Caco-2 (cell line): ENCODE results near the gene B3GNT9. TPM values are rescaled to one million over a fixed set of nuclear protein-coding genes. Genes with fewer than 3 reads are reported as not detected.

Source experiments
- BruUV-seq: library from RNA; stranded (reverse); fragments of 400-500 nt; replicated peaks from 2 replicates; lab custom pipeline; 2021; lab: Mats Ljungman, UMichigan
- CTCF ChIA-PET: fragments of 300-600 bp; sonication (Branson Sonifier 250); formaldehyde crosslinking; loops from one replicate; lab custom pipeline; 2022; ENCODE audit warnings: antibody characterized with exemption; lab: Charles Lee
- POLR2A ChIA-PET: fragments of 300-600 bp; sonication (Branson Sonifier 250); formaldehyde crosslinking; loops from one replicate; lab custom pipeline; 2022; ENCODE audit warnings: antibody characterized with exemption; lab: Charles Lee
- DNase-seq, 2 experiments: peaks; one replicate each; pipeline versions ENCODE4 v3.0.0 to v3.0.0-alpha.2; 2020 to 2022
- H3K27me3 ChIP-seq: replicated peaks from 2 replicates; pipeline ENCODE4 v1.6.0; 2011; ENCODE audit warnings: low read length; ENCODE audit not compliant: control insufficient read depth, insufficient read depth
- H3K36me3 ChIP-seq: 2 replicates; pipeline ENCODE4 v1.5.1; 2011; ENCODE audit warnings: low read length; ENCODE audit not compliant: control insufficient read depth, insufficient read depth
- H3K4me1 ChIP-seq: fragments of 250-450 bp; sonication (Bioruptor Pico); 2 replicates; pipeline ENCODE4 v1.5.1; 2020; ENCODE audit warnings: mild to moderate bottlenecking
- H3K4me3 ChIP-seq: 2 replicates; pipeline ENCODE4 v1.5.1; 2011; ENCODE audit warnings: low read depth, mild to moderate bottlenecking, control low read depth, low read length
- H3K9me3 ChIP-seq: fragments of 250-450 bp; sonication (Bioruptor Pico); 2 replicates; pipeline ENCODE4 v1.5.1; 2020; ENCODE audit warnings: mild to moderate bottlenecking, moderate library complexity
- H3K27ac Mint-ChIP-seq: one replicate; pipeline ENCODE4 v1.8.0; 2022; ENCODE audit warnings: mixed read lengths; ENCODE audit not compliant: unreplicated experiment
- H3K27me3 Mint-ChIP-seq: one replicate; pipeline ENCODE4 v1.8.0; 2022; ENCODE audit warnings: mixed read lengths; ENCODE audit not compliant: insufficient read depth, unreplicated experiment
- H3K36me3 Mint-ChIP-seq: one replicate; pipeline ENCODE4 v1.8.0; 2022; ENCODE audit warnings: mild to moderate bottlenecking, mixed read lengths; ENCODE audit not compliant: insufficient read depth, unreplicated experiment
- H3K4me1 Mint-ChIP-seq: one replicate; pipeline ENCODE4 v1.8.0; 2022; ENCODE audit warnings: low read depth, mixed read lengths; ENCODE audit not compliant: unreplicated experiment
- H3K4me3 Mint-ChIP-seq: one replicate; pipeline ENCODE4 v1.8.0; 2022; ENCODE audit warnings: mild to moderate bottlenecking, moderate library complexity, mixed read lengths; ENCODE audit not compliant: unreplicated experiment
- H3K9me3 Mint-ChIP-seq: one replicate; pipeline ENCODE4 v1.8.0; 2022; ENCODE audit warnings: mixed read lengths; ENCODE audit not compliant: unreplicated experiment
- CTCF ChIP-seq, 2 experiments: fragments of 200-600 bp in 1 of 2; IDR thresholded peaks; 1 replicate in 1 of 2; 2 replicates in 1 of 2; pipeline versions ENCODE4 v1.5.1 to v1.8.0; 2011 to 2022; ENCODE audit warnings: antibody characterized with exemption in 1 of 2, control low read depth in 1 of 2, inconsistent platforms in 1 of 2, low read depth in 1 of 2, low read length in 1 of 2, mild to moderate bottlenecking in 1 of 2, moderate library complexity in 1 of 2; ENCODE audit not compliant: insufficient read depth in 1 of 2, severe bottlenecking in 1 of 2, unreplicated experiment in 1 of 2
- intact Hi-C: fragments of 100-400 bp; cut with micrococcal nuclease; formaldehyde crosslinking; loops from one replicate; pipeline ENCODE4 v1.10.0; 2022; ENCODE audit not compliant: unreplicated experiment
- total RNA-seq: library from RNA; stranded (reverse); gene quantifications from 2 replicates; pipeline ENCODE4 v1.2.3, GENCODE V29; 2022

The B3GNT9 gene
- total RNA-seq, 1 experiment from 2014 or later: 11.6 TPM

DNA sequence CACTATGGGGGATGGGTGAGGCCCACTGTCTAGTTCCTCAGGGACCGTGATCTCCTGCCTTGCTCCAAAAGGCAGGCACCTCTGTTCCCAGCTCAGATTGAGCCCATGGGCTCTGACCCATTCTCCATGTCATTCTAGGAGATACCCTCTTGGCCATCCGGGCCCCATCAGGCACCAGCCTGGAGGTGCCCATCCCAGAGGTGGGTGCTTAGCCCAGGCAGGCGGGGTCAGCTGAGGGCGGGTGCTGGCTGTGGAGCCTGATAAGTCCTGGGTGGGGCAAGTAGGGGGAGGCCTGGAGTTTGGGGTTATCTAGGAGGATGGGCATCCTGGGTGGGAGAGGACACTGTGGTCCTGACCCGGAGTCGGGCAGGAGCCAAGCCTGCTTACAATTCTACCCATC is 43.5 kb upstream of the B3GNT9 start:
- intact Hi-C loops: no loop called here
- peak overlapping the region; percentile 77 for H3K4me3 Mint-ChIP-seq

GRCh38 chr16:67193536-67193935 is 42.7 kb upstream of the B3GNT9 start:
- intact Hi-C loops: loop anchor here (2.0 kb wide), 1 partner anchor 53 kb away; the partner anchor contains the start of gene FHOD1
- H3K4me1 ChIP-seq: peaks cover 24% of the 10 kb centered on the region
- no TSS peak for BruUV-seq
- peaks cover 54% of the 10 kb centered on the region for H3K36me3 Mint-ChIP-seq
- ChIA-PET CTCF (interaction anchor here (1.1 kb wide), 1 partner anchor 232 kb away, joined by 3 read pairs; the partner anchor contains the start of gene CES3), POLR2A (interaction anchor here (0.5 to 1.2 kb wide), 2 partner anchors 34 to 54 kb away, joined by 3 read pairs; partner anchors contain the start of gene FHOD1)
- H3K4me1 Mint-ChIP-seq: peaks cover 25% of the 10 kb centered on the region
- H3K9me3 Mint-ChIP-seq: no peaks in the 10 kb centered on the region
- H3K4me3 Mint-ChIP-seq: peak overlapping the region; percentile 77
- H3K4me3 ChIP-seq: peak overlapping the region; percentile 90
- H3K36me3 ChIP-seq: peaks cover 13% of the 10 kb centered on the region
- no peaks in the 10 kb centered on the region for H3K9me3 ChIP-seq
- TF ChIP-seq CTCF (IDR thresholded peaks at IDR 0.05; ENCODE audit: insufficient read depth in 1 of 2, low read depth in 1 of 2, low read length in 1 of 2, severe bottlenecking in 1 of 2, unreplicated experiment in 1 of 2): no peak
- no peak for DNase-seq
- H3K27ac Mint-ChIP-seq: peak overlapping the region; percentile 25
- no peaks in the 10 kb centered on the region for H3K27me3 ChIP-seq
- no peaks in the 10 kb centered on the region for H3K27me3 Mint-ChIP-seq

More for the DNA sequence above, 43.5 kb upstream of the B3GNT9 start:
- TF ChIP-seq CTCF (IDR thresholded peaks at IDR 0.05; ENCODE audit: insufficient read depth in 1 of 2, low read depth in 1 of 2, low read length in 1 of 2, severe bottlenecking in 1 of 2, unreplicated experiment in 1 of 2): no peak
- DNase-seq: no peak
- Mint-ChIP-seq H3K9me3 (no peaks in the 10 kb centered on the region), H3K4me1 (peaks cover 25% of the 10 kb centered on the region), H3K27me3 (no peaks in the 10 kb centered on the region), H3K36me3 (peaks cover 56% of the 10 kb centered on the region), H3K27ac (peak overlapping the region; percentile 25)
- no TSS peak for BruUV-seq
- Histone ChIP-seq H3K9me3 (no peaks in the 10 kb centered on the region), H3K4me1 (peaks cover 28% of the 10 kb centered on the region), H3K27me3 (no peaks in the 10 kb centered on the region), H3K4me3 (no peak overlapping the region), H3K36me3 (peaks cover 13% of the 10 kb centered on the region)
- POLR2A ChIA-PET: interaction anchor here (0.5 kb wide), 1 partner anchor 35 kb away, joined by 3 read pairs; no protein-coding TSS in a partner anchor
- CTCF ChIA-PET: no interaction called here

- H3K4me3 ChIP-seq: peak overlapping the region; percentile 90
- peaks cover 12% of the 10 kb centered on the region for H3K36me3 ChIP-seq
- H3K27me3 Mint-ChIP-seq: no peaks in the 10 kb centered on the region
- POLR2A ChIA-PET: interaction anchor here (0.6 to 1.2 kb wide), 4 partner anchors 22 to 212 kb away, joined by 3 read pairs; partner anchors contain the start of genes FHOD1, NOL3 and TMEM208
- peaks cover 25% of the 10 kb centered on the region for H3K4me1 Mint-ChIP-seq
- peak overlapping the region; percentile 77 for H3K4me3 Mint-ChIP-seq
- CTCF ChIA-PET: interaction anchor here (0.6 to 1.1 kb wide), 3 partner anchors 53 to 232 kb away, joined by 3 to 4 read pairs (median 4); partner anchors contain the start of gene CES3
- peak overlapping the region; percentile 48 for H3K27ac Mint-ChIP-seq
- DNase-seq: no peak
- no peaks in the 10 kb centered on the region for H3K9me3 Mint-ChIP-seq
- H3K9me3 ChIP-seq: no peaks in the 10 kb centered on the region
- intact Hi-C loops: loop anchor here (2.0 kb wide), 1 partner anchor 54 kb away; the partner anchor contains the start of gene FHOD1
- no peak for TF ChIP-seq CTCF (IDR thresholded peaks at IDR 0.05; ENCODE audit: insufficient read depth in 1 of 2, low read depth in 1 of 2, low read length in 1 of 2, severe bottlenecking in 1 of 2, unreplicated experiment in 1 of 2)
- peaks cover 47% of the 10 kb centered on the region for H3K36me3 Mint-ChIP-seq
- H3K4me1 ChIP-seq: peaks cover 19% of the 10 kb centered on the region
- H3K27me3 ChIP-seq: no peaks in the 10 kb centered on the region
- no TSS peak for BruUV-seq
These were observed 42.1 kb upstream of the B3GNT9 start for GRCh38 chr16:67192781-67193361.
